GM19193 (cell line): ENCODE measurements around the gene MBLAC2.

ENCODE experiments used
- POLR2A ChIP-seq: IDR thresholded peaks from 4 replicates; pipeline ENCODE4 v1.6.1; 2011; ENCODE audit not compliant: insufficient read depth, insufficient read length; ENCODE audit errors: extremely low read depth

MBLAC2 gene

GRCh38 chr5:90477621-90478215, 3.1 kb upstream of the MBLAC2 start:
- no peak for TF ChIP-seq POLR2A

- TF ChIP-seq POLR2A = no peak
These were observed 2.5 kb upstream of the MBLAC2 start for GRCh38 chr5:90477073-90477472.

GRCh38 chr5:90476391-90476790, 1.8 kb upstream of the MBLAC2 start:
- TF ChIP-seq POLR2A = no peak

GRCh38 chr5:90475436-90475980, 937 bp upstream of the MBLAC2 start:
- TF ChIP-seq POLR2A = no peak

- TF ChIP-seq POLR2A = no peak
These were observed 956 bp downstream of the MBLAC2 start for GRCh38 chr5:90473396-90474234.

- no peak for TF ChIP-seq POLR2A
These were observed 1.7 kb downstream of the MBLAC2 start for GRCh38 chr5:90472783-90473395.

GRCh38 chr5:90461288-90461687, 13.3 kb downstream of the MBLAC2 start:
- TF ChIP-seq POLR2A = no peak

GRCh38 chr5:90446961-90447360, 27.6 kb downstream of the MBLAC2 start:
- TF ChIP-seq POLR2A = no peak

GRCh38 chr5:90440644-90441043, 33.9 kb downstream of the MBLAC2 start:
- no peak for TF ChIP-seq POLR2A

- TF ChIP-seq POLR2A = no peak
These were observed 36.5 kb downstream of the MBLAC2 start for GRCh38 chr5:90438100-90438499.

- TF ChIP-seq POLR2A = no peak
These were observed 36.9 kb downstream of the MBLAC2 start for GRCh38 chr5:90437663-90438062.

GRCh38 chr5:90434116-90434714, 40.4 kb downstream of the MBLAC2 start:
- no peak for TF ChIP-seq POLR2A

- no peak for TF ChIP-seq POLR2A
These were observed 50.3 kb downstream of the MBLAC2 start for GRCh38 chr5:90424245-90424644.

GRCh38 chr5:90421136-90421535, 53.4 kb downstream of the MBLAC2 start:
- TF ChIP-seq POLR2A = no peak

GRCh38 chr5:90418214-90418613, 56.4 kb downstream of the MBLAC2 start:
- TF ChIP-seq POLR2A = no peak
